Astrocyte (in vitro differentiated cells and primary cell): ENCODE data around the gene OR52W1. TPM values are rescaled to one million over a fixed set of nuclear protein-coding genes. Genes with fewer than 3 reads are reported as not detected.
A peak's percentile ranks its signal among the peaks of the same experiment; 100 is the strongest.

Source experiments
- DNase-seq: peaks from one replicate; pipeline ENCODE4 v3.0.0-alpha.2; 2010; ENCODE audit warnings: low read depth
- FAIRE-seq: peaks from 2 replicates; lab custom pipeline; 2011; peaks lifted over from hg19 to GRCh38; lab: Jason Lieb, UNC
- H2AFZ ChIP-seq: 2 replicates; pipeline ENCODE4 v1.6.0; 2012; ENCODE audit warnings: low read depth, low read length, inconsistent platforms
- H3K27ac ChIP-seq: 2 replicates; pipeline ENCODE4 v1.5.1; 2011; ENCODE audit warnings: low read depth, low read length, inconsistent platforms
- H3K27me3 ChIP-seq: 2 replicates; pipeline ENCODE4 v1.6.0; 2011; ENCODE audit warnings: low read length, inconsistent platforms; ENCODE audit not compliant: insufficient read depth
- H3K36me3 ChIP-seq: 2 replicates; pipeline ENCODE4 v1.5.1; 2011; ENCODE audit warnings: low read length, inconsistent platforms; ENCODE audit not compliant: insufficient read depth
- H3K4me1 ChIP-seq: 2 replicates; pipeline ENCODE4 v1.5.1; 2011; ENCODE audit warnings: low read length, inconsistent platforms; ENCODE audit not compliant: insufficient read depth
- H3K4me2 ChIP-seq: 2 replicates; pipeline ENCODE4 v1.6.0; 2012; ENCODE audit warnings: low read length, inconsistent platforms
- H3K4me3 ChIP-seq: 2 replicates; pipeline ENCODE4 v1.5.1; 2011; ENCODE audit warnings: low read depth, mild to moderate bottlenecking, low read length, inconsistent platforms; ENCODE audit not compliant: insufficient read depth
- H3K79me2 ChIP-seq: 2 replicates; pipeline ENCODE4 v1.6.0; 2012; ENCODE audit warnings: mild to moderate bottlenecking, low read length, inconsistent platforms; ENCODE audit not compliant: insufficient read depth
- H3K9ac ChIP-seq: 2 replicates; pipeline ENCODE4 v1.6.0; 2012; ENCODE audit warnings: mild to moderate bottlenecking, low read length, inconsistent platforms
- H3K9me3 ChIP-seq: 2 replicates; pipeline ENCODE4 v1.5.1; 2012; ENCODE audit warnings: low read depth, mild to moderate bottlenecking, low read length, inconsistent platforms; ENCODE audit not compliant: insufficient read depth
- H4K20me1 ChIP-seq: 2 replicates; pipeline ENCODE4 v1.6.0; 2012; ENCODE audit warnings: low read length, inconsistent platforms; ENCODE audit not compliant: insufficient read depth
- H3K27ac Mint-ChIP-seq: one replicate; pipeline ENCODE4 v1.8.0; 2021; ENCODE audit warnings: mild to moderate bottlenecking, mixed read lengths; ENCODE audit not compliant: unreplicated experiment
- H3K27me3 Mint-ChIP-seq: one replicate; pipeline ENCODE4 v1.8.0; 2021; ENCODE audit warnings: low read depth, mixed read lengths; ENCODE audit not compliant: unreplicated experiment
- H3K36me3 Mint-ChIP-seq: one replicate; pipeline ENCODE4 v1.8.0; 2021; ENCODE audit warnings: low read depth, mixed read lengths; ENCODE audit not compliant: unreplicated experiment
- H3K4me1 Mint-ChIP-seq: one replicate; pipeline ENCODE4 v1.8.0; 2021; ENCODE audit warnings: low read depth, mixed read lengths; ENCODE audit not compliant: unreplicated experiment
- H3K4me3 Mint-ChIP-seq: one replicate; pipeline ENCODE4 v1.8.0; 2021; ENCODE audit warnings: mild to moderate bottlenecking, moderate library complexity, mixed read lengths; ENCODE audit not compliant: unreplicated experiment
- H3K9me3 Mint-ChIP-seq: one replicate; pipeline ENCODE4 v1.8.0; 2021; ENCODE audit warnings: mild to moderate bottlenecking, mixed read lengths; ENCODE audit not compliant: unreplicated experiment
- EZH2 ChIP-seq: IDR thresholded peaks from 2 replicates; pipeline ENCODE4 v1.6.1; 2012; ENCODE audit warnings: mild to moderate bottlenecking, low read length, inconsistent platforms; ENCODE audit not compliant: insufficient read depth
- total RNA-seq: library from RNA; stranded (reverse); gene quantifications from 2 replicates; pipeline ENCODE4 v1.2.1, GENCODE V29; 2021
- TF ChIP-seq, protein P1 (sequence below): IDR thresholded peaks from 2 replicates; pipeline ENCODE4 v1.5.1; 2011; ENCODE audit warnings: low read depth, mild to moderate bottlenecking, inconsistent platforms, low read length, moderate library complexity; ENCODE audit not compliant: insufficient read depth

OR52W1 gene
- total RNA-seq, 1 donor from 2014 or later = not detected

- FAIRE-seq = no peak
- Histone ChIP-seq H3K27ac (no peak within 1 kb of the TSS), H3K36me3 (no peaks in the 10 kb centered on the region)
Measured at GRCh38 chr11:6205366-6205765, 6.3 kb downstream of the OR52W1 start, which contains the start of gene C11orf42. Gene C11orf42 (plus strand): TSS chr11:6205557. CDS start chr11:6205616, 59 bp downstream.

DNA sequence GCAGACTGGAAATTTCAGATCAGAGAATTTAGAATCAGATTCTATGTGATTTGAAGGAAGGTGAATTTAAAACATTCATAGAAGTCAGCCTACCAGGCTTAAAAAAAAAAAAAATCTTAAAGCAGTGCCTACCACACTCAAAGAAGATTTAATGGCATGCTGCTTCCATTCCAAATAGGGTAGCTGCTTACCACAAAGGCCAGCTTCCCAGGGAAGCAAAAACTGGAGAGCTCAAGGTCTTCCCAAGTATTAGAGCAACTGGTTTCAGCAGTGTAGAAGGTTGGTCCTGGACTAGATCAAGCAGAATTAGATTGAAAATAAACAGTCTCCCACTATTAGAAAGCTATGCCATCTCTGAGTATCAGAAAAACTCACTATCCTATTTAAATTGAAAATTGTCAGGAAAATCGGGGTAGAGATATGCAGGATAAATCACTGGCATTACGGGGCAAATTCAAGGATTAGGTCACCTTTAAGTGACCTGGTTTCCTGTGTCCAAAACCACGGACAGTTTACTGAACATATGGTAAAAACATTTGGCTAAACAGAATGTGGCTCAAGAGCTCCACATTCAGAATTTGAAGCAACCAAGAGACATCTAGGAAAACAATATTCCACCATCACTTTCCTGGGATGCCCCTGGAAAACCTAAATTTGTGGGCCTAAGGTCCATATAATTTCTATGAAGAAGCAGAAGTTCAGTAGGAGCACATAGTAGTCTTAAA lies 7.6 kb downstream of the OR52W1 start:
- Histone ChIP-seq H3K4me3 (no peak overlapping the region), H3K27me3 (no peaks in the 10 kb centered on the region), H3K79me2 (no peaks in the 10 kb centered on the region), H3K36me3 (peaks cover 2% of the 10 kb centered on the region), H3K9ac (no peak overlapping the region), H3K4me1 (no peaks in the 10 kb centered on the region), H3K27ac (no peak overlapping the region), H4K20me1 (no peaks in the 10 kb centered on the region), H3K4me2 (no peak overlapping the region), H2AFZ (no peak overlapping the region), H3K9me3 (no peaks in the 10 kb centered on the region)
- FAIRE-seq = no peak
- Mint-ChIP-seq H3K27me3 (no peaks in the 10 kb centered on the region), H3K4me1 (peaks cover 24% of the 10 kb centered on the region), H3K9me3 (no peaks in the 10 kb centered on the region), H3K36me3 (peaks cover 19% of the 10 kb centered on the region), H3K4me3 (no peak overlapping the region), H3K27ac (peak overlapping the region; percentile 6)
- DNase-seq = peak; percentile 30
- TF ChIP-seq, protein P1, sequence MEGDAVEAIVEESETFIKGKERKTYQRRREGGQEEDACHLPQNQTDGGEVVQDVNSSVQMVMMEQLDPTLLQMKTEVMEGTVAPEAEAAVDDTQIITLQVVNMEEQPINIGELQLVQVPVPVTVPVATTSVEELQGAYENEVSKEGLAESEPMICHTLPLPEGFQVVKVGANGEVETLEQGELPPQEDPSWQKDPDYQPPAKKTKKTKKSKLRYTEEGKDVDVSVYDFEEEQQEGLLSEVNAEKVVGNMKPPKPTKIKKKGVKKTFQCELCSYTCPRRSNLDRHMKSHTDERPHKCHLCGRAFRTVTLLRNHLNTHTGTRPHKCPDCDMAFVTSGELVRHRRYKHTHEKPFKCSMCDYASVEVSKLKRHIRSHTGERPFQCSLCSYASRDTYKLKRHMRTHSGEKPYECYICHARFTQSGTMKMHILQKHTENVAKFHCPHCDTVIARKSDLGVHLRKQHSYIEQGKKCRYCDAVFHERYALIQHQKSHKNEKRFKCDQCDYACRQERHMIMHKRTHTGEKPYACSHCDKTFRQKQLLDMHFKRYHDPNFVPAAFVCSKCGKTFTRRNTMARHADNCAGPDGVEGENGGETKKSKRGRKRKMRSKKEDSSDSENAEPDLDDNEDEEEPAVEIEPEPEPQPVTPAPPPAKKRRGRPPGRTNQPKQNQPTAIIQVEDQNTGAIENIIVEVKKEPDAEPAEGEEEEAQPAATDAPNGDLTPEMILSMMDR = no peak
- TF ChIP-seq EZH2 = no peak

More at GRCh38 chr11:6205366-6205765, 6.3 kb downstream of the OR52W1 start, which contains the start of gene C11orf42:
- Mint-ChIP-seq H3K27me3 (no peaks in the 10 kb centered on the region), H3K27ac (no peak within 1 kb of the TSS), H3K36me3 (peaks cover 14% of the 10 kb centered on the region), H3K4me3 (no peak within 1 kb of the TSS), H3K9me3 (no peaks in the 10 kb centered on the region), H3K4me1 (peaks cover 28% of the 10 kb centered on the region)
- TF ChIP-seq, protein P1 = no peak
- no peak for TF ChIP-seq EZH2
- H3K4me3 ChIP-seq = no peak within 1 kb of the TSS
- H4K20me1 ChIP-seq = no peaks in the 10 kb centered on the region
- H3K4me2 ChIP-seq = no peak within 1 kb of the TSS
- no peak for DNase-seq
- no peaks in the 10 kb centered on the region for H3K79me2 ChIP-seq
- H3K9ac ChIP-seq = no peak within 1 kb of the TSS
- no peaks in the 10 kb centered on the region for H3K27me3 ChIP-seq
- H3K9me3 ChIP-seq = no peaks in the 10 kb centered on the region
- H2AFZ ChIP-seq = no peak within 1 kb of the TSS
- no peaks in the 10 kb centered on the region for H3K4me1 ChIP-seq

DNA sequence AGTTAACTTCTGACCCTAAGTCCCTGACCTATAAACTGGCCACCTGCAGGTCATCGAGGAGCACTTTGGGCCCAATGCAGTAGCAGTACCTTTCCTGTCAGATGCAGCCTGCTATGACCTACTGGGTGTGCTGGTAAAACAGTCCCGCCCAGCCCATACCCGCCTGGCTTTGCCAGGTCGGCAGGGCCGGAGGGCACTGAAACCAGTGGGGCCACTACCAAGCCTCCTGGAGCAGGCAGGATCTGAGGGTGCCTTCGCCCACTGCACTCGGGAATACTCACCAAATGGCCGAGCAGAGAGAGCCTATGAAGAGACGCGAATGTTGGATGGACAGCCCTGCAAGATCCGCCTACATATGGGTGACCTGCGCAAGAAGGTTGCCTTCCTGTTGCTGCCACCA lies 10.8 kb downstream of the OR52W1 start:
- no peak overlapping the region for H3K4me3 Mint-ChIP-seq
- Histone ChIP-seq H3K27ac (no peak overlapping the region), H3K9ac (no peak overlapping the region), H2AFZ (no peak overlapping the region), H3K36me3 (peaks cover 3% of the 10 kb centered on the region), H3K27me3 (no peaks in the 10 kb centered on the region), H3K4me2 (no peak overlapping the region), H3K4me1 (no peaks in the 10 kb centered on the region), H3K4me3 (no peak overlapping the region), H3K79me2 (no peaks in the 10 kb centered on the region), H3K9me3 (no peaks in the 10 kb centered on the region), H4K20me1 (no peaks in the 10 kb centered on the region)
- no peak overlapping the region for H3K27ac Mint-ChIP-seq
- H3K4me1 Mint-ChIP-seq = peaks cover 20% of the 10 kb centered on the region
- FAIRE-seq = no peak
- no peak for TF ChIP-seq EZH2
- TF ChIP-seq, protein P1 = no peak
- H3K27me3 Mint-ChIP-seq = no peaks in the 10 kb centered on the region
- no peaks in the 10 kb centered on the region for H3K9me3 Mint-ChIP-seq
- DNase-seq = no peak
- H3K36me3 Mint-ChIP-seq = peaks cover 14% of the 10 kb centered on the region
